PC-9 (cell line): Measurements from ENCODE around the gene PPP1R9A. TPM values are rescaled to one million over a fixed set of nuclear protein-coding genes. Genes with fewer than 3 reads are reported as not detected.

ENCODE experiments used
- BruUV-seq: library from RNA; stranded (reverse); fragments of 400-500 nt; replicated peaks from 2 replicates; lab custom pipeline; 2021; lab: Mats Ljungman, UMichigan
- CTCF ChIA-PET: fragments of 300-600 bp; sonication (Branson Sonifier 250); formaldehyde crosslinking; loops from one replicate; lab custom pipeline; 2022; ENCODE audit warnings: antibody characterized with exemption; lab: Charles Lee
- POLR2A ChIA-PET: fragments of 300-600 bp; sonication (Branson Sonifier 250); formaldehyde crosslinking; loops from one replicate; lab custom pipeline; 2022; ENCODE audit warnings: antibody characterized with exemption; ENCODE audit not compliant: unreplicated experiment; lab: Charles Lee
- DNase-seq, 2 experiments: peaks; one replicate each; pipeline versions ENCODE4 v3.0.0 to v3.0.0-alpha.2; 2015 to 2022; ENCODE audit warnings: mixed read lengths in 1 of 2
- H2AFZ ChIP-seq: fragments of 200-600 bp; sonication (generic); 2 replicates; pipeline ENCODE4 v1.8.1; 2017; ENCODE audit warnings: antibody characterized with exemption
- H3F3A ChIP-seq: fragments of 200-600 bp; sonication (generic); 2 replicates; pipeline ENCODE4 v1.8.1; 2017; ENCODE audit warnings: antibody characterized with exemption, mild to moderate bottlenecking, low read depth; ENCODE audit not compliant: insufficient read depth
- H3K27ac ChIP-seq: fragments of 200-600 bp; sonication (generic); 2 replicates; pipeline ENCODE4 v1.6.1; 2016; ENCODE audit warnings: mixed run types
- H3K27me3 ChIP-seq: fragments of 200-600 bp; sonication (generic); 2 replicates; pipeline ENCODE4 v1.6.1; 2016; ENCODE audit warnings: low read depth, mixed run types; ENCODE audit not compliant: insufficient read depth
- H3K36me3 ChIP-seq: fragments of 200-600 bp; sonication (generic); 2 replicates; pipeline ENCODE4 v1.6.1; 2016; ENCODE audit warnings: low read depth, mixed run types
- H3K4me1 ChIP-seq: fragments of 200-600 bp; sonication (generic); replicated peaks from 2 replicates; pipeline ENCODE4 v1.6.1; 2016; ENCODE audit warnings: mixed run types; ENCODE audit not compliant: insufficient read depth
- H3K4me2 ChIP-seq: fragments of 200-600 bp; sonication (generic); 2 replicates; pipeline ENCODE4 v1.6.1; 2017; ENCODE audit warnings: mixed run types
- H3K4me3 ChIP-seq: fragments of 200-600 bp; sonication (generic); 2 replicates; pipeline ENCODE4 v1.6.1; 2016; ENCODE audit warnings: mixed run types
- H3K79me2 ChIP-seq: fragments of 200-600 bp; sonication (generic); 2 replicates; pipeline ENCODE4 v1.6.1; 2017; ENCODE audit warnings: low read depth, mixed run types
- H3K9me2 ChIP-seq: fragments of 200-600 bp; sonication (generic); 2 replicates; pipeline ENCODE4 v1.8.1; 2017; ENCODE audit warnings: mild to moderate bottlenecking; ENCODE audit not compliant: insufficient read depth
- H3K9me3 ChIP-seq: fragments of 200-600 bp; sonication (generic); 2 replicates; pipeline ENCODE4 v1.8.1; 2016; ENCODE audit warnings: low read depth; ENCODE audit not compliant: insufficient read depth
- H4K20me1 ChIP-seq: fragments of 200-600 bp; sonication (generic); 2 replicates; pipeline ENCODE4 v1.8.1; 2017; ENCODE audit not compliant: insufficient read depth
- EZH2 ChIP-seq: fragments of 200-600 bp; sonication (generic); IDR thresholded peaks from 2 replicates; pipeline ENCODE4 v1.8.0; 2017; ENCODE audit warnings: antibody characterized with exemption, low read depth
- intact Hi-C: fragments of 100-400 bp; cut with micrococcal nuclease; formaldehyde crosslinking; loops from one replicate; pipeline ENCODE4 v1.10.0; 2022; ENCODE audit not compliant: unreplicated experiment
- total RNA-seq: library from RNA; stranded (reverse); gene quantifications from 2 replicates; pipeline ENCODE4 v1.2.3, GENCODE V29; 2021
- TF ChIP-seq, protein P1 (sequence below): fragments of 200-600 bp; sonication (generic); conservative IDR thresholded peaks from 2 replicates; pipeline ENCODE4 v1.6.1; 2017; ENCODE audit warnings: mixed run types, antibody characterized with exemption, mild to moderate bottlenecking, moderate library complexity

PPP1R9A gene
- total RNA-seq, 1 experiment from 2014 or later: 11.5 TPM

- Histone ChIP-seq H2AFZ (no peak overlapping the region), H3K27me3 (no peaks in the 10 kb centered on the region), H3K36me3 (no peaks in the 10 kb centered on the region), H3K4me3 (no peak overlapping the region), H3K9me3 (no peaks in the 10 kb centered on the region), H4K20me1 (no peaks in the 10 kb centered on the region), H3K9me2 (no peaks in the 10 kb centered on the region), H3K4me2 (no peak overlapping the region), H3K27ac (no peak overlapping the region), H3K4me1 (no peaks in the 10 kb centered on the region), H3F3A (no peaks in the 10 kb centered on the region), H3K79me2 (no peaks in the 10 kb centered on the region)
- CTCF ChIA-PET: interaction anchor here (0.5 kb wide), 1 partner anchor 1188 kb away, joined by 8 read pairs; no protein-coding TSS in a partner anchor
- intact Hi-C loops: loop anchor here (10.0 kb wide), 2 partner anchors 587 to 1447 kb away; partner anchors contain the start of gene SGCE
- DNase-seq: no peak
- TF ChIP-seq EZH2: no peak
- TF ChIP-seq, protein P1, sequence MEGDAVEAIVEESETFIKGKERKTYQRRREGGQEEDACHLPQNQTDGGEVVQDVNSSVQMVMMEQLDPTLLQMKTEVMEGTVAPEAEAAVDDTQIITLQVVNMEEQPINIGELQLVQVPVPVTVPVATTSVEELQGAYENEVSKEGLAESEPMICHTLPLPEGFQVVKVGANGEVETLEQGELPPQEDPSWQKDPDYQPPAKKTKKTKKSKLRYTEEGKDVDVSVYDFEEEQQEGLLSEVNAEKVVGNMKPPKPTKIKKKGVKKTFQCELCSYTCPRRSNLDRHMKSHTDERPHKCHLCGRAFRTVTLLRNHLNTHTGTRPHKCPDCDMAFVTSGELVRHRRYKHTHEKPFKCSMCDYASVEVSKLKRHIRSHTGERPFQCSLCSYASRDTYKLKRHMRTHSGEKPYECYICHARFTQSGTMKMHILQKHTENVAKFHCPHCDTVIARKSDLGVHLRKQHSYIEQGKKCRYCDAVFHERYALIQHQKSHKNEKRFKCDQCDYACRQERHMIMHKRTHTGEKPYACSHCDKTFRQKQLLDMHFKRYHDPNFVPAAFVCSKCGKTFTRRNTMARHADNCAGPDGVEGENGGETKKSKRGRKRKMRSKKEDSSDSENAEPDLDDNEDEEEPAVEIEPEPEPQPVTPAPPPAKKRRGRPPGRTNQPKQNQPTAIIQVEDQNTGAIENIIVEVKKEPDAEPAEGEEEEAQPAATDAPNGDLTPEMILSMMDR: no peak
- POLR2A ChIA-PET: no interaction called here
- BruUV-seq: no TSS peak
Measured at GRCh38 chr7:95242266-95242665, 334.9 kb downstream of the PPP1R9A start.

DNA sequence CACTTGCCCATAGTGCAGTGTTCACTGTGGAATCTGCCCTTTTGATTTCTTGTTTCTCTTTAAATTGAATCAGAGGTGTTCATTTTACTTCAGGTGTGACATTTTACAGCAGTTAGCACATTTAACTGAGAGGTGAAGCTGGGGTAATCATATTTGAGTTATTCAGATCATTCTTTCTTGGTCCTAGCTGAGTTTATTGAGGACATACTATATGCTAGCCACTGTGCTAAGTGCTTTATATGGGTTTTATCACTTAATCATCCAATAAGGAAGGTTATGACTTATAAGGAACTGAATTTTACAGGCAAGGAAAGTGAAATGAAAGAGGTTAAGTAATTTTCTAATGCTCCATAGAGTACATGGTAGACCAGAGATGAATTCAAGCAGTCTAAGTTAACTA lies 337.2 kb downstream of the PPP1R9A start:
- intact Hi-C loops: loop anchor here (5.0 to 10.0 kb wide), 4 partner anchors 233 to 1527 kb away; partner anchors contain the start of gene SGCE
- no peak overlapping the region for H2AFZ ChIP-seq
- no peaks in the 10 kb centered on the region for H3K9me3 ChIP-seq
- no TSS peak for BruUV-seq
- no peaks in the 10 kb centered on the region for H3K36me3 ChIP-seq
- no peak for DNase-seq
- no peaks in the 10 kb centered on the region for H3K27me3 ChIP-seq
- H3K79me2 ChIP-seq: no peaks in the 10 kb centered on the region
- H3K4me2 ChIP-seq: no peak overlapping the region
- no peaks in the 10 kb centered on the region for H3K4me1 ChIP-seq
- H3K4me3 ChIP-seq: no peak overlapping the region
- no peaks in the 10 kb centered on the region for H4K20me1 ChIP-seq
- H3K27ac ChIP-seq: no peak overlapping the region
- H3F3A ChIP-seq: no peaks in the 10 kb centered on the region
- POLR2A ChIA-PET: no interaction called here
- CTCF ChIA-PET: interaction anchor here (0.6 kb wide), 1 partner anchor 659 kb away, joined by 3 read pairs; no protein-coding TSS in a partner anchor
- TF ChIP-seq EZH2: no peak
- TF ChIP-seq, protein P1: no peak
- H3K9me2 ChIP-seq: no peaks in the 10 kb centered on the region

GRCh38 chr7:95245828-95246500 lies 338.6 kb downstream of the PPP1R9A start:
- CTCF ChIA-PET: no interaction called here

More at GRCh38 chr7:95245828-95246500, 338.6 kb downstream of the PPP1R9A start:
- H2AFZ ChIP-seq: no peak overlapping the region
- H3K9me2 ChIP-seq: no peaks in the 10 kb centered on the region
- no peak overlapping the region for H3K27ac ChIP-seq
- no peaks in the 10 kb centered on the region for H3K27me3 ChIP-seq
- TF ChIP-seq, protein P1: no peak
- TF ChIP-seq EZH2: no peak
- no peaks in the 10 kb centered on the region for H3K9me3 ChIP-seq
- POLR2A ChIA-PET: no interaction called here
- intact Hi-C loops: loop anchor here (2.0 to 10.0 kb wide), 5 partner anchors 231 to 1529 kb away; partner anchors contain the start of gene SGCE
- H3K36me3 ChIP-seq: no peaks in the 10 kb centered on the region
- H3K79me2 ChIP-seq: no peaks in the 10 kb centered on the region
- no peaks in the 10 kb centered on the region for H3F3A ChIP-seq
- BruUV-seq: no TSS peak
- H3K4me2 ChIP-seq: no peak overlapping the region
- H3K4me1 ChIP-seq: no peaks in the 10 kb centered on the region
- no peak for DNase-seq
- H4K20me1 ChIP-seq: no peaks in the 10 kb centered on the region
- no peak overlapping the region for H3K4me3 ChIP-seq
